Esophagus squamous epithelium (tissue), 5 donors: ENCODE results near the gene ZNF532. TPM values are rescaled to one million over a fixed set of nuclear protein-coding genes. Genes with fewer than 3 reads are reported as not detected.
A peak's percentile ranks its signal among the peaks of the same experiment; 100 is the strongest.

Source experiments
- DNase-seq: peaks from one replicate; lab custom pipeline; 2025; lab: John Stamatoyannopoulos, UW
- H3K27ac ChIP-seq, 4 donors: fragments of 200-600 bp; sonication (generic); one replicate each; pipeline ENCODE4 v1.5.1; 2016 to 2019; ENCODE audit warnings: mild to moderate bottlenecking in 1 of 4
- H3K27me3 ChIP-seq, 4 donors: fragments of 200-600 bp; sonication (generic); 1 replicate in 3 of 4; 2 replicates in 1 of 4; pipeline versions ENCODE4 v1.5.1 to v1.6.0; 2017 to 2021; ENCODE audit warnings: antibody characterized with exemption in 1 of 4
- H3K36me3 ChIP-seq, 3 donors: fragments of 200-600 bp; sonication (generic); one replicate each; pipeline ENCODE4 v1.5.1; 2016 to 2019
- H3K4me1 ChIP-seq, 3 donors: fragments of 200-600 bp; sonication (generic); one replicate each; pipeline ENCODE4 v1.5.1; 2017 to 2019
- H3K4me3 ChIP-seq, 4 donors: fragments of 200-600 bp; sonication (generic); 1 replicate in 3 of 4; 2 replicates in 1 of 4; pipeline ENCODE4 v1.5.1; 2016 to 2019; ENCODE audit warnings: mild to moderate bottlenecking in 2 of 4, moderate library complexity in 1 of 4
- H3K9me3 ChIP-seq, 3 donors: fragments of 200-600 bp; sonication (generic); one replicate each; pipeline ENCODE4 v1.5.1; 2016 to 2019
- POLR2A ChIP-seq, 4 donors: fragments of 450-650 bp; IDR thresholded peaks; one replicate each; pipeline ENCODE4 v1.6.1; 2017; ENCODE audit warnings: antibody characterized with exemption in 4 of 4, mild to moderate bottlenecking in 4 of 4, moderate library complexity in 3 of 4
- WGBS, 2 donors: methylation state at CpG; one replicate each; pipeline ENCODE4 v1.1.5; 2018; 5-methylcytosine and 5-hydroxymethylcytosine counted together
- intact Hi-C: fragments of 100-400 bp; cut with DNase I; formaldehyde crosslinking; loops from one replicate; pipeline ENCODE4 v1.15.0; 2022
- total RNA-seq, 4 donors: library from RNA; depleted of rRNA; stranded (reverse); fragments of >200 nt; gene quantifications; one replicate each; pipeline ENCODE4 v1.1.0, GENCODE V29; 2016
- TF ChIP-seq, protein P1 (sequence below), 6 experiments: fragments of 450-650 bp in 4 of 6; fragments of 200-600 bp in 2 of 6; sonication (generic) in 2 of 6; IDR thresholded peaks; one replicate each; pipeline ENCODE4 v1.5.1; 2016 to 2019; ENCODE audit warnings: antibody characterized with exemption in 6 of 6, mild to moderate bottlenecking in 4 of 6, moderate library complexity in 4 of 6
- donor health status: DM: yes; HTN: yes; CAD: no.

Gene ZNF532
- total RNA-seq, 4 donors from 2014 or later, result 30.7 to 52.3 (median 32.6) TPM

DNA sequence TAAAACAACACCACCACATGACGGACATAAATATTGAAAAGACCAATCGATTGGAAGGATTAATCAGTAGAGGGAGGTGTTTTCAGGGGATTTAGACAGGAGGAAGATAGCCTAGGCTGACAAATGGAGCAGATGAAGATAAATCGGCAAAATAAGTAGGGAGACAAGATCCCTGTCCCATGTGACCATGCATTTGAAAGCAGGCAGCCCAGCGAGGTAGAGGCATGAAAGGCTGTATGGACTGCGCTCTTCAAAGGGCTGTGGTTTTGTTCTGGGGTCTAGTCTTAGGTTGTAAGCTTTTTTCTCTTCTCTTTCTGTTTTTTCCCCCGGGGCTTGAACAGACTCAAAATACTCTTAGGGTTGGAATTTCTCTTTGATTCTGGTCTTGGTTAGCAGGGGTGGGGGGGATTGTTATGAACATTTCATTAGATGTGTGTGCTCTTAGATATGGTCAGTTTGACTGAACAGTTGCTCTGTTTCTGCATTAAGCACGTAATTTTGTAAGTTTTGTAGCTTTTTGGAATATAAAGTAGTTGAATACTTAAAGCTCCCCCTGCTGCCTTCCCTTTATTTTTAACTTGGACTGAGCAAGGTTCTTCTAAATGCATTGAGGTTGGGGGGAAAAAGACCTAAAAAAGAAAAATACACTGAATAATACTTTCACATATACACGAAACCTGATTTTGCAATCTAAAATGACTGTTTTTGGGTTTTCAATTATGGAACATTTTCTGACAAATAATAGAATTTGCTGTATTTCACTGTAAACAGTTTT is 32.2 kb downstream of the ZNF532 start:
- H3K36me3 ChIP-seq, result peaks cover 0 to 41% (median 0%) of the 10 kb centered on the region in 3 donors
- no peaks in the 10 kb centered on the region for H3K9me3 ChIP-seq
- H3K4me3 ChIP-seq, result no peak overlapping the region
- H3K27me3 ChIP-seq, result no peaks in the 10 kb centered on the region
- intact Hi-C loops, result no loop called here
- H3K4me1 ChIP-seq, result peaks cover 0 to 41% (median 11%) of the 10 kb centered on the region in 3 donors
- TF ChIP-seq POLR2A (IDR thresholded peaks at IDR 0.05), result no peak
- TF ChIP-seq, protein P1, sequence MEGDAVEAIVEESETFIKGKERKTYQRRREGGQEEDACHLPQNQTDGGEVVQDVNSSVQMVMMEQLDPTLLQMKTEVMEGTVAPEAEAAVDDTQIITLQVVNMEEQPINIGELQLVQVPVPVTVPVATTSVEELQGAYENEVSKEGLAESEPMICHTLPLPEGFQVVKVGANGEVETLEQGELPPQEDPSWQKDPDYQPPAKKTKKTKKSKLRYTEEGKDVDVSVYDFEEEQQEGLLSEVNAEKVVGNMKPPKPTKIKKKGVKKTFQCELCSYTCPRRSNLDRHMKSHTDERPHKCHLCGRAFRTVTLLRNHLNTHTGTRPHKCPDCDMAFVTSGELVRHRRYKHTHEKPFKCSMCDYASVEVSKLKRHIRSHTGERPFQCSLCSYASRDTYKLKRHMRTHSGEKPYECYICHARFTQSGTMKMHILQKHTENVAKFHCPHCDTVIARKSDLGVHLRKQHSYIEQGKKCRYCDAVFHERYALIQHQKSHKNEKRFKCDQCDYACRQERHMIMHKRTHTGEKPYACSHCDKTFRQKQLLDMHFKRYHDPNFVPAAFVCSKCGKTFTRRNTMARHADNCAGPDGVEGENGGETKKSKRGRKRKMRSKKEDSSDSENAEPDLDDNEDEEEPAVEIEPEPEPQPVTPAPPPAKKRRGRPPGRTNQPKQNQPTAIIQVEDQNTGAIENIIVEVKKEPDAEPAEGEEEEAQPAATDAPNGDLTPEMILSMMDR (IDR thresholded peaks at IDR 0.05), result no peak
- H3K27ac ChIP-seq, result no peak overlapping the region
- no peak for DNase-seq
- 68 to 76% methylated on average over 8 of the region's 8 CpGs for WGBS, 2 donors

GRCh38 chr18:58898010-58898799 is 33.5 kb downstream of the ZNF532 start:
- WGBS, 2 donors, result 92 to 98% methylated on average over 6 to 9 of the region's 9 CpGs
- Histone ChIP-seq H3K27ac (no peak overlapping the region), H3K36me3 (peaks cover 0 to 53% (median 0%) of the 10 kb centered on the region in 3 donors), H3K4me1 (peaks cover 0 to 34% (median 11%) of the 10 kb centered on the region in 3 donors), H3K4me3 (no peak overlapping the region), H3K9me3 (no peaks in the 10 kb centered on the region), H3K27me3 (no peaks in the 10 kb centered on the region)
- intact Hi-C loops, result no loop called here
- no peak for TF ChIP-seq POLR2A (IDR thresholded peaks at IDR 0.05)
- TF ChIP-seq, protein P1 (IDR thresholded peaks at IDR 0.05), result no peak
- no peak for DNase-seq

DNA sequence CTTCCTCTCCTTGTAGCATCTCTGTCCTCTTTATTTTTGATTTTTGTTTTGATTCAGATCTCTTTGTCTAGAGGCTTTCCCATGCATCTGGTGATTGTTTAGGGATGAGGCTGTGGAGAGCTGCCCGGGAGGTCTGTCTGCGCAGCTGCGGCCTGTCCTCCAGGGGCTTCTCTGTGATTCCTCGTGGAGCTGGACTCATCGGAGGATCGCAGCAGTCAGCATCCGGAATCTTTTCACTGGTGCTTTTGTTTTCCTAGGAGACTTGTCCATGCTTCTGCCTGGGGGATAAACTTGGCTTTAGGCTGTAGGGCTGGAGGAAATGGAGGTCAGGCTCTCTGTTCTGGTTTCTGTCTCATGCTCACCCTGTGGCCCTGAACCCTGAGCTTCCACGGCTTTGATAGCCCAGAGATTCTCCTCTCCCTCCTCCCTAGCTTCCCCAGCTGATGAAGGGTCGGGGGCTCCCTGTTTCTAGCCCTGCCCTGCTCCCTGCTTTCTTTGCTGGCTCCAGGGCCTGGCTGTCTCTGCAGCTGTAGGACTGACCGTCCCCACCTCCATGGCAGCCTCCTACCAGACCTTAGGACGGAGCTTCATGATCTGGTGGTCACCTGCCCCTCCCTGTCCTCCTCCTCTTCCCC is 35.5 kb downstream of the ZNF532 start:
- Histone ChIP-seq H3K27ac (peak overlapping the region in 1 of 4 donors; percentile 0), H3K4me3 (no peak overlapping the region), H3K9me3 (no peaks in the 10 kb centered on the region), H3K36me3 (peaks cover 0 to 61% (median 0%) of the 10 kb centered on the region in 3 donors), H3K27me3 (no peaks in the 10 kb centered on the region), H3K4me1 (peaks cover 0 to 29% (median 4%) of the 10 kb centered on the region in 3 donors)
- TF ChIP-seq, protein P1 (IDR thresholded peaks at IDR 0.05), result no peak
- TF ChIP-seq POLR2A (IDR thresholded peaks at IDR 0.05), result no peak
- intact Hi-C loops, result no loop called here
- 79 to 81% methylated on average over 6 to 9 of the region's 11 CpGs for WGBS, 2 donors
- DNase-seq, result no peak

DNA sequence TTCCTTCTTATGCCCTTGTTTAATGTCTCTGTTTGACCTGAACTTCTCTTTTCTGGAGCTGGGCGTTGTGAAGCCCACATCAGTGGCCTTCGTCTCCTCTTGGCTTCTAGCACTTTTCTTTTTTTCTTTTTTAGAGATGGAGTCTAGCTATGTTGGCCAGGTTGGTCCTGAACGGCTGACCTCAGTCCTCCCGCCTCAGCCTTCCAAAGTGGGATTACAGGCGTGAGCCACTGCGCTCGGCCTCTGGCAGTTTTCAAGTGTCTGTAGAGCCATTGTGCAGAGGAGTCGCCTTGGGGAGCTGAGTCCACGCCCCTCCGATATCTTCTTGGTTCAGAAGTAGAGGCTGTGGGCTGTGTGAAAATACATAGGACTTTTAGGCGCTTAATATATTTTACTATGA is 36.5 kb downstream of the ZNF532 start:
- DNase-seq, result no peak
- Histone ChIP-seq H3K4me1 (peaks cover 0 to 19% (median 0%) of the 10 kb centered on the region in 3 donors), H3K27ac (no peak overlapping the region), H3K36me3 (peaks cover 0 to 71% (median 0%) of the 10 kb centered on the region in 3 donors), H3K27me3 (no peaks in the 10 kb centered on the region), H3K9me3 (no peaks in the 10 kb centered on the region), H3K4me3 (no peak overlapping the region)
- 91 to 96% methylated on average over 11 of the region's 11 CpGs for WGBS, 2 donors
- no peak for TF ChIP-seq POLR2A (IDR thresholded peaks at IDR 0.05)
- TF ChIP-seq, protein P1 (IDR thresholded peaks at IDR 0.05), result no peak
- intact Hi-C loops, result no loop called here
